Measurements from ENCODE around the gene MAGI1.

DNA sequence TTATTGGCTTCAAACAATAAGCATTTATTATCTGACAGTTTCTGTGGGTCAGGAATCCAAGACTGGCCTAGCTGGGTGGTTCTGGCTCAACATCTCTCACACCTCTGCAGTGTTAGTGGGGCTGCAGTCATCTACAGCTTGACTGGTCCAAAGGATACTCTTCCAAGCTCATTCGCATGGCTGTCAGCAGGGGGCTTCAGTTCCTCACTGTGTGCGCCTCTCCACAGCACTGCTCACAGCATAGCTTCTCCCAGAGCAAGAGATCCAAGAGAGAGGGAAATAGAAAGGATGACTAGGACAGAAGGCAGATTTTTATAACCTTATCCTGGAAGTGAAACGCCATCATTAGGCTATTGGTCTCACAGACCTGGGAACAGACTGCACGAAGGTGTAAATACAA lies 64.2 kb downstream of the MAGI1 start:
- TF ChIP-seq GATA3 (IDR thresholded peaks at IDR 0.05; ENCODE audit: low read depth, low read length) (no peak), GATA2 (IDR thresholded peaks at IDR 0.05; ENCODE audit: low read depth, low read length) (no peak)

All from SH-SY5Y (cell line).